Loucy (cell line): ENCODE data around the gene EIF3L.

Experiments used
- EZH2phosphoT487 ChIP-seq: fragments of 200-600 bp; IDR thresholded peaks from 2 replicates; pipeline ENCODE4 v1.6.1; 2018; ENCODE audit warnings: antibody characterized with exemption, mild to moderate bottlenecking, moderate library complexity, borderline replicate concordance
- TF ChIP-seq, protein P1 (sequence below): fragments of 200-600 bp; sonication (generic); conservative IDR thresholded peaks from 2 replicates; pipeline ENCODE4 v1.5.1; 2014; ENCODE audit warnings: mild to moderate bottlenecking, antibody characterized with exemption, low read length

DNA sequence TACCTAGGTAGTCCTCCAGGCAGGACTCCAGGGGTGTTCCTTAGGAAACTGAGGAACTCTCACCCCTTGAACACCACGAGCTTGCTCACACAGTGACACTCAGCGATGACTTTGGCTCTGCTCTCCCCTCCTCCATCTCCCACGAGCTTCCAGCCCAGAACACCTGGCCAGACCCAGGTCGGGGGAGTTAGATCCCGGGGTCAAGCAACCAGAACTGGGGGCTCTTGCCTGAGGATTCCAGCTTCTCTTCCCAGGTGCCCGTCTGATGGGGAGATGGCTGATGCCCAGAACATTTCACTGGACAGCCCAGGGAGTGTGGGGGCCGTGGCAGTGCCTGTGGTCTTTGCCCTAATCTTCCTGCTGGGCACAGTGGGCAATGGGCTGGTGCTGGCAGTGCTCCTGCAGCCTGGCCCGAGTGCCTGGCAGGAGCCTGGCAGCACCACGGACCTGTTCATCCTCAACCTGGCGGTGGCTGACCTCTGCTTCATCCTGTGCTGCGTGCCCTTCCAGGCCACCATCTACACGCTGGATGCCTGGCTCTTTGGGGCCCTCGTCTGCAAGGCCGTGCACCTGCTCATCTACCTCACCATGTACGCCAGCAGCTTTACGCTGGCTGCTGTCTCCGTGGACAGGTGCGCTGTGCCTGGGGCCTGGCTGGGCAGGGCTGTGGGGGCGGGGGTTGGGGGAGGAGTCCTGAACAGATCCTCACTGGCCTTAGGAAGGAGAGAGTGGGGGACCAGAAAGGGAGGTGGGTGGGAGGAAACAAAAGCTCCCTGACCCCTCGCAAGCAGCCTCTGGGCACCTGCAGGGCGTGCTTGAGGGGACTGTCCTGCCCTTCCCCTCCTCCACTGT is 25.9 kb upstream of the EIF3L start, which contains the start of gene GALR3:
- TF ChIP-seq, protein P1, sequence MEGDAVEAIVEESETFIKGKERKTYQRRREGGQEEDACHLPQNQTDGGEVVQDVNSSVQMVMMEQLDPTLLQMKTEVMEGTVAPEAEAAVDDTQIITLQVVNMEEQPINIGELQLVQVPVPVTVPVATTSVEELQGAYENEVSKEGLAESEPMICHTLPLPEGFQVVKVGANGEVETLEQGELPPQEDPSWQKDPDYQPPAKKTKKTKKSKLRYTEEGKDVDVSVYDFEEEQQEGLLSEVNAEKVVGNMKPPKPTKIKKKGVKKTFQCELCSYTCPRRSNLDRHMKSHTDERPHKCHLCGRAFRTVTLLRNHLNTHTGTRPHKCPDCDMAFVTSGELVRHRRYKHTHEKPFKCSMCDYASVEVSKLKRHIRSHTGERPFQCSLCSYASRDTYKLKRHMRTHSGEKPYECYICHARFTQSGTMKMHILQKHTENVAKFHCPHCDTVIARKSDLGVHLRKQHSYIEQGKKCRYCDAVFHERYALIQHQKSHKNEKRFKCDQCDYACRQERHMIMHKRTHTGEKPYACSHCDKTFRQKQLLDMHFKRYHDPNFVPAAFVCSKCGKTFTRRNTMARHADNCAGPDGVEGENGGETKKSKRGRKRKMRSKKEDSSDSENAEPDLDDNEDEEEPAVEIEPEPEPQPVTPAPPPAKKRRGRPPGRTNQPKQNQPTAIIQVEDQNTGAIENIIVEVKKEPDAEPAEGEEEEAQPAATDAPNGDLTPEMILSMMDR: no peak
- no peak for TF ChIP-seq EZH2phosphoT487
